Forelimb muscle (tissue), 1 donor: ENCODE measurements around the gene IFIT3. TPM values are rescaled to one million over a fixed set of nuclear protein-coding genes. Genes with fewer than 3 reads are reported as not detected.
"Not testable (repeated sequence)": the region's sequence is repeated elsewhere in the genome, so short reads cannot be mapped to it uniquely, and the experiment has no call there.

Source experiments
- DNase-seq: peaks from one replicate; pipeline ENCODE4 v3.0.0-alpha.2; 2013; ENCODE audit warnings: low read depth
- polyA plus RNA-seq: library from polyadenylated mRNA; unstranded; fragments of 120-200 nt; gene quantifications from one replicate; pipeline ENCODE4 v1.2.1, GENCODE V29; 2013; ENCODE audit not compliant: insufficient read length

The IFIT3 gene
- polyA plus RNA-seq, 1 donor = 6.0 TPM

DNA sequence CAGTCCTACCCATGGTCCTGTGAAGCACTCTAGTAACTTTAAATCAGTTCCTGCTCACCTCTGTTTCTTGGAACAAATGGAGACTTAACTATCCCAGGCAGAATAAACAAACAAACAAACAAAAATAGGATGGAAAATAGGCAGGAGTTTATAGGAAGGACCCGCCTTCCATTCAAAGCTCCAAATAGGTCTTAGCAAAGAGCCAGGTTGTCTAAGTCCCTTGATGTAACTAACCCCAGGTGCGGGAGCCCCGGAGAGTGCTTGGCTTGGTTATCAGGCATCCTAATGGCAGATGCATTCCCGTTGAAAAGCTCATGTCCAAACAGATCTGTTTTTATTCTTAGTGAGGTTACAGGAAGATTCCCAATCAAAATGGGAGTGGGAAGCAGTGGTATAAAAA, 23.8 kb upstream of the IFIT3 start:
- no peak for DNase-seq

DNA sequence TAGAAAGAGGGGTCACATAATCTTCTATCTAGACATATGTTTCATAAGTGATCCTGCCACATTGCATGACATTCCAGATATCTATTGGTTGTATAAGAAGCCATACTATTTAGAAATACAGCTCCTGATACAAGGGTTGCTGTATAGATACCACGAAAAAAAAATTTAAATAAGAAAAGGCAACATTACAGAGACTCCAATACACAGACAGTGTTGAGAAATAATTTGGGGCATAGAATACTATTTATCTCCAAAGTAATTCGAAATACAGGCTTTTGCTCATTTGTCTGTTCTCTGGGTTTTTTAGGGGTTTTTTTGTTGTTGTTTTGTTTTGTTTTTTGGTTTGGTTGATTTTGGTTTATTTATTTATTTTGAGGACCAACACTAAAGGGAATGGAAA, 23.4 kb upstream of the IFIT3 start:
- no peak for DNase-seq

- DNase-seq = no peak
Measured at GRCh38 chr10:89304925-89305324, 22.9 kb upstream of the IFIT3 start.

DNA sequence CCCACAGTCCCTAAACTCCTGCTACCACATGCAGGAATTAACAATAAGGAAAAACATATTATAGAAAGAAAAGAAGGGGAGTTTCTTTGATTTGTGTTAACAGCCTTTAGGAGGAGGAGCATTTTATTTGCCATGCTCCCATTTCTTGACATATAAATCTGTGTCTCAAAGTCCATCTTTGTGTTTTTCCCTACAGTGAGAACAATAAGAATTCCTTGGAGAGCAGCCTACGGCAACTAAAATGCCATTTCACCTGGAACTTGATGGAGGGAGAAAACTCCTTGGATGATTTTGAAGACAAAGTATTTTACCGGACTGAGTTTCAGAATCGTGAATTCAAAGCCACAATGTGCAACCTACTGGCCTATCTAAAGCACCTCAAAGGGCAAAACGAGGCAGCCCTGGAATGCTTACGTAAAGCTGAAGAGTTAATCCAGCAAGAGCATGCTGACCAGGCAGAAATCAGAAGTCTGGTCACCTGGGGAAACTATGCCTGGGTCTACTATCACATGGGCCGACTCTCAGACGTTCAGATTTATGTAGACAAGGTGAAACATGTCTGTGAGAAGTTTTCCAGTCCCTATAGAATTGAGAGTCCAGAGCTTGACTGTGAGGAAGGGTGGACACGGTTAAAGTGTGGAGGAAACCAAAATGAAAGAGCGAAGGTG, 21.9 kb upstream of the IFIT3 start:
- no peak for DNase-seq

GRCh38 chr10:89306434-89307268, 21.1 kb upstream of the IFIT3 start:
- no peak for DNase-seq

DNA sequence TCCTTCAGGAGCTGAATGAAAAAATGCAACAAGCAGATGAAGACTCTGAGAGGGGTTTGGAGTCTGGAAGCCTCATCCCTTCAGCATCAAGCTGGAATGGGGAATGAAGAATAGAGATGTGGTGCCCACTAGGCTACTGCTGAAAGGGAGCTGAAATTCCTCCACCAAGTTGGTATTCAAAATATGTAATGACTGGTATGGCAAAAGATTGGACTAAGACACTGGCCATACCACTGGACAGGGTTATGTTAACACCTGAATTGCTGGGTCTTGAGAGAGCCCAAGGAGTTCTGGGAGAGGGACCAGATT, 20.6 kb upstream of the IFIT3 start:
- DNase-seq = no peak

- DNase-seq = no peak
Measured at GRCh38 chr10:89308266-89308665, 19.5 kb upstream of the IFIT3 start.

DNA sequence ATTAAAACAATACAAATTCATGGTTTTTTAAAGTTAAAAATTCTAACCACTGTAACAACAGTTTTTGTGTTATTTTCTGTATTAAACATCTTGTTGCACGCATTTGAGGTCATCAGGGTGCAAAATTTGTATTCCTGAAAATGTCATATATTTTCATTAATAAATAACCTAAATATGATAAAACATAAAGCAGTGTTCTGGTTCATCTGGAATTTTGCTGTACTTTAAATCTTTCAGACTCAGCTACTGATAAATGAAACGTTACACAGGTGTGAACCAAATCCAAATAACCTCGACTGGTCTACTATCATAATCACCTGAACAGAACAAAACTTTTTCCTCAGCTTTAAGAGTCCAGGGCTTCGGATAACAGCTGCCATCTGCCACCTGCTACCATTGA, 19.1 kb upstream of the IFIT3 start:
- no peak for DNase-seq

DNA sequence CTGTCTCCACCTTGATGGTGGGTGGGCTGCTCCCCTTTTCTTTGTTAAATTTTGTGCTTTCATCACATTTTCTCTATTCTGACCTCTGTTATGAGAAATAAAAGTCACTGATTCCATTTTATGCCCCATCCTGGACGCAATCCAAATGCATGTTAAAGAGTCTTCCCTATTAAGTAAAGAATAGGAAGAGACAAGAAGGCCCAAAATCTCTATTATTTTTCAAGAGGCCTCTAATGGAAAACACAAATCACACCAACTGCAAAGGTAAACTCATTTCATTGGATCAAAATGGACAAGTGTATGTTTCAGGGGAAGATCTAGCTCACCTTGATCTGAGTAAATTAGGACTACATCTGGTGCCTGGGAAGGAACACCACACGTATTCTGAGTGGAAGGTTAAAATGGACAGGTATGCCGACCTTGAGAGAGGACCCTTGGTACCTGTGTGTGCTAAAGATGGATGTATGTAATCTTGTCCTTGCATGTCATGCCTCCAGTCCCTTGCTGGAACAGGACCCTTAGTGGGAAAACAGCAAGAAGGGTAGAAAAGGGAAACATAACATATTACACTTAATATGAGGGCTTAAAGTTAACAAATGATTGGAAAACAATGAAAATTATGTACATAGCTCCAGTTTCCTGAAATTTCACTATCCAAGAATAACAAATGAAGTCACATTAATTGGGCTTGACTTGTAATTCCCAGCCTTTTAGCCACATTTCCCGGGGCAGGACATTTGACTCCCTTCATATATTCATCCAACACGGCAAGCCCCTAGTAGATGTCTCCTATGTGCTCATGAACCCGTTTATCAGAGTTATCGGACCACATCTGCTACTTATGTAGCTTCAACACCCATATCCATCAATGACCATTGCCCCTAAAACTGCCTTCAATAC, 18.4 kb upstream of the IFIT3 start:
- no peak for DNase-seq

DNA sequence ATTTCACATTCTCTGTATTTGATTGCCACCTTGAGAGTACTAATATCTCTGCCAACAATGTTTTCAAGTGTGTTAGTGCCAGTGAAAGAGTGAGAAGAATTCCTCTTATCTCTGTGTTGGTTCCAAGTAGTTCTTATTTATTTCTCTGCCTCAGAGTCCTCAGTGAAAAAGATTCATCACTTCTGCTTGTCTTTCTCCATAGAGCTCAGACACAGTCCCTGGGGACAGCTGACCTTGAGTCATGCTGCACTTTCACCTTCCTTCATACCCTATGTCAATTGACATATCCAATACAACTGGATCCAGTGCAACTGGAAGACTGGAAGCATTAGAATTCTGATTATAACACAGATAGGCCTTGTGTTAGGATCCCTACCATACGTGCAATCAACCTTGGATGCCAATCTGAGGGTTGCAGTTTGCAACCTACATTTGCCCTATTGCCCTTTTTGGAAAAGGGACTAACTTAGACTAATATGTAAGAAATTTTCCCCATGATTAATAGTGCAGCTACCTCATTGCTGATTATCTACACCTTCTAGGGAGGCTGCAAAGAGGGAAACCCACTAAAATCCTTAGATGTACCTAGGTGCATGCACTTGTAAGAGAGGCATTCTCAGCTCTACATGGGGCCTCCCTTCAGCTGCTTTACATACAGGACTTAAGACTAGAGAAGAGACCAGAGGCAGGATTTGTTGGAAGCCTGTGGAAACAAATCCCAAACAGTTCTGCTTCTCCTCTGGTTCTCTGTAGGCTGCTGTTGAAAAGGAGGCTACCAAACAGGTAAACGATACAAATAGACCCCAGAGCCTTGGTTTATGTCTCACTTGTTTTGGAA, 17.5 kb upstream of the IFIT3 start:
- no peak for DNase-seq

DNA sequence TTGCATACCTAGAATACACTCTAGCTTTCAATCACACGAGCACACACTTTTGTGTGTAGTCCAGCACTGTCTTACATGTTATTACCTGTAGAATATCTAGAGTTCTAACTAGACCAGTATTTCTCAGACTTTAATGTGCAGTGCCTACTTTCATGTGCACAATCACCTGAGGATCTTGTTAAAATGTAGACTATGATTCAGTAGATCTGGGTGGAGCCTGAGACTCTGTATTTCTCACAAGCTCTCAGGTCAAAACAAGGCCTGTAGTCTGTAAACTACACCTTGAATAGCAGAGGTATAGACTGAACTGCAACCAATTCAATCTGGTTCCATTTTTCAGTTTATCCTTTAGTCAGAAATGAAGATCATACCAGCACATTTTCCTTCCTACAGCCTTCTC, 14.8 kb upstream of the IFIT3 start:
- DNase-seq = no peak

DNA sequence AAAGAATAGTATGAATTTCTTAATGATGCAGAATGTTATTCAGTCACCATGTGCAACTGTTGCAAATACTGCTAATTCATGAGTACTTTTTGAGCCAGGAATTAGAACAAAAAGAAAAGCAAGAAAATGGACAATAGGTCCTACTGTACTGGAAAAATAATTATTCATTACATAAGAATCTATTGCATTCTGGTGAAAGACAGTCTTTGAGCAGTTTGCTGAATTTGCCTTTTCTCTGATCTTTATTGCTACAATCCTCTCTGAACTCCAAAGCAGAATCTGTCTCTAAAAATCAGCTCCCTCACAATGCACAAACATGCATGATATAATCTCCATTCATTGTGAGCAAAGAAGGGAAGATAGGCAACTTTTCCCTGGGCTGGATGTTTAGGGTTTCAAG, 13.1 kb upstream of the IFIT3 start:
- DNase-seq = no peak

GRCh38 chr10:89318047-89318446, 9.8 kb upstream of the IFIT3 start:
- not testable (repeated sequence) for DNase-seq

- DNase-seq = not testable (repeated sequence)
Measured at GRCh38 chr10:89325081-89325480, 2.7 kb upstream of the IFIT3 start.

GRCh38 chr10:89325856-89326255, 1.9 kb upstream of the IFIT3 start:
- not testable (repeated sequence) for DNase-seq

DNA sequence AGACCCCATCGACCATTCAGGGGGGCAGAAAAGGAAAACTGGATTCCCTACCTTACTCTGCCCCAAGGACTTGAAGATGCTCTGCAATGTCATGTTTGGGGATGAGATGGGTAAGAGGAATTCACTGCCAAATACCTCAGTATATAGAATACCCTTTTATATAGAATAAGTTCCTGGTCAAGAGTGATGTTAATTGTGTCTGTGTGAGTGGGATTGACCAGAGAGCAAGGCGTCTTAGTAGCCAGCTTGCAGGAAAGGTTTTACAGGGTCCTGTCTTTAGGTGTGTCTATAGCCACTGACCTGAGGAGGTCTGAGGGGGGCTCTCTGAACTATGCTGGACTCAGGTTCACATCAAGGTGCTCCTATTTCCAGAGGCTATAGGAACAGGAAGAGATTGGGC, 1.4 kb downstream of the IFIT3 start:
- DNase-seq = no peak

- not testable (repeated sequence) for DNase-seq
Measured at GRCh38 chr10:89330014-89330413, 2.2 kb downstream of the IFIT3 start.

- no peak for DNase-seq
Measured at GRCh38 chr10:89330537-89331212, 2.9 kb downstream of the IFIT3 start.

GRCh38 chr10:89331487-89332122, 3.8 kb downstream of the IFIT3 start:
- not testable (repeated sequence) for DNase-seq

DNA sequence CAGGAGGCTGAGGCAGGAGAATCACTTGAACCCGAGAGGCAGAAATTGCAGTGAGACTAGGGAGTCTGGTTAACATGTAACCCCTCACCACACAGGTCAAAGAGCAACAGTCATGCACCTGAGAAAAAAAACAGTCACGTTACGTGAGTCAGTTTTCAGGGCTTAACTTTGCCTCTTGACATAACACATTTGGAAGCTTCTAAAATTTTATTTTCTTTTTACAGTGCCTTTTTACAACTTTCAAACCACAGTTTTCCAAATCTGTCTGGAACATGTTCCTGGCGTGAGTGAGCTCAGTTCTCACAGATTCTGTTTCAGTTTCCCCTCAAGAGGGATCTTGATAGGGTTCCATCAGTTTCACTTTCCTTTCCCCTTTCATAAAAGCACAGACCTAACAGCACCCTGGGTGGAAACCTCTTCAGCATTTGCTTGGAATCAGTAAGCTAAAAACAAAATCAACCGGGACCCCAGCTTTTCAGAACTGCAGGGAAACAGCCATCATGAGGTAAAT, 4.4 kb downstream of the IFIT3 start:
- peak; percentile 86 for DNase-seq
